Upper lobe of left lung (tissue), 6 donors: ENCODE data around the gene ZG16. TPM values are rescaled to one million over a fixed set of nuclear protein-coding genes. Genes with fewer than 3 reads are reported as not detected.
A peak's percentile ranks its signal among the peaks of the same experiment; 100 is the strongest.
"Not testable (repeated sequence)": the region's sequence is repeated elsewhere in the genome, so short reads cannot be mapped to it uniquely, and the experiment has no call there.

ENCODE experiments used
- ATAC-seq, 2 donors: fragments of 200-7000 bp; cut with Tn5 transposase; one replicate each; pipeline ENCODE4 v1.9.1; 2022; ENCODE audit warnings: mild to moderate bottlenecking in 2 of 2, moderate library complexity in 2 of 2; ENCODE audit not compliant: low FRiP score in 2 of 2
- DNase-seq, 2 donors: peaks; one replicate each; pipeline ENCODE4 v3.0.0-alpha.2; 2019 to 2020
- H3K27ac ChIP-seq, 4 donors: fragments of 200-600 bp; sonication (generic); one replicate each; pipeline ENCODE4 v1.5.1; 2016 to 2019
- H3K27me3 ChIP-seq, 4 donors: fragments of 200-600 bp; sonication (generic); one replicate each; pipeline ENCODE4 v1.5.1; 2017 to 2019
- H3K36me3 ChIP-seq, 4 donors: fragments of 200-600 bp; sonication (generic); one replicate each; pipeline ENCODE4 v1.5.1; 2016 to 2019
- H3K4me1 ChIP-seq, 4 donors: fragments of 200-600 bp; sonication (generic); one replicate each; pipeline ENCODE4 v1.5.1; 2018 to 2019
- H3K4me3 ChIP-seq, 4 donors: fragments of 200-600 bp; sonication (generic); one replicate each; pipeline ENCODE4 v1.5.1; 2017 to 2019; ENCODE audit warnings: mild to moderate bottlenecking in 2 of 4, moderate library complexity in 1 of 4
- H3K9me3 ChIP-seq, 4 donors: fragments of 200-600 bp; sonication (generic); one replicate each; pipeline ENCODE4 v1.5.1; 2018 to 2019
- CTCF ChIP-seq, 6 experiments: fragments of 450-650 bp in 4 of 6; fragments of 200-600 bp in 2 of 6; sonication (generic) in 2 of 6; IDR thresholded peaks; one replicate each; pipeline ENCODE4 v1.5.1; 2016 to 2019; ENCODE audit warnings: antibody characterized with exemption in 6 of 6
- EP300 ChIP-seq, 4 donors: sonication (generic); formaldehyde crosslinking; IDR thresholded peaks; one replicate each; pipeline ENCODE4 v1.5.1; 2017; ENCODE audit warnings: antibody characterized with exemption in 4 of 4, control low read depth in 2 of 4
- POLR2A ChIP-seq, 4 donors: fragments of 450-650 bp; IDR thresholded peaks; one replicate each; pipeline ENCODE4 v1.5.1; 2016 to 2017; ENCODE audit warnings: antibody characterized with exemption in 4 of 4, mild to moderate bottlenecking in 2 of 4
- POLR2AphosphoS5 ChIP-seq, 2 donors: sonication (generic); formaldehyde crosslinking; IDR thresholded peaks; one replicate each; pipeline ENCODE4 v1.5.1; 2017; ENCODE audit warnings: antibody characterized with exemption in 2 of 2
- WGBS, 2 donors: methylation state at CpG; one replicate each; pipeline ENCODE4 v1.1.5; 2017 to 2018; 5-methylcytosine and 5-hydroxymethylcytosine counted together
- total RNA-seq, 6 donors: library from RNA; depleted of rRNA in 4 of 6; stranded (reverse); fragments of >200 nt in 4 of 6; gene quantifications; one replicate each; pipeline versions ENCODE4 v1.1.0 to v1.2.1, GENCODE V29; 2016 to 2021
- donor health status: DM: no; HTN: no; CAD: no; lungs with moderate emphysema.
- donor health status: DM: no; HTN: yes; CAD: no; lungs with severe emphysema.

ZG16 gene
- total RNA-seq, 6 donors from 2014 or later: 0.11 TPM; not detected in 5

- WGBS, 2 donors: 55 to 63% methylated on average over 11 to 12 of the region's 12 CpGs
- peak within 1 kb of the TSS; percentile 58 to 88 (median 76) for H3K27ac ChIP-seq
Measured at GRCh38 chr16:29745853-29746345, 32.2 kb upstream of the ZG16 start, which contains the start of gene C16orf54. Gene C16orf54, minus strand, starts transcription at chr16:29745990. Its CDS starts 1,039 bp downstream, at chr16:29744951.

GRCh38 chr16:29746518-29746917 lies 31.5 kb upstream of the ZG16 start:
- not testable (repeated sequence) for H3K4me1 ChIP-seq, DNase-seq, H3K9me3 ChIP-seq, H3K36me3 ChIP-seq, H3K27me3 ChIP-seq, ATAC-seq
- Histone ChIP-seq H3K4me3 (peak overlapping the region in 3 of 4 donors; percentile 46 to 60 (median 47)), H3K27ac (peak overlapping the region in 3 of 4 donors; percentile 46 to 88 (median 74))
- WGBS, 2 donors: 58 to 62% methylated on average over 4 of the region's 4 CpGs

More at GRCh38 chr16:29745853-29746345, 32.2 kb upstream of the ZG16 start, which contains the start of gene C16orf54:
- Histone ChIP-seq H3K4me3 (peak within 1 kb of the TSS in 3 of 4 donors; percentile 46 to 60 (median 47)), H3K36me3 (no peaks in the 10 kb centered on the region), H3K27me3 (no peaks in the 10 kb centered on the region), H3K9me3 (no peaks in the 10 kb centered on the region), H3K4me1 (no peaks in the 10 kb centered on the region)
- peak; percentile 88 for DNase-seq
- no peak for TF ChIP-seq CTCF (IDR thresholded peaks at IDR 0.05)
- peak in 1 of 4 donors; percentile 56 for TF ChIP-seq POLR2A (IDR thresholded peaks at IDR 0.05)
- no peak for TF ChIP-seq EP300 (IDR thresholded peaks at IDR 0.05)
- peak; percentile 55 to 72 for TF ChIP-seq POLR2AphosphoS5 (IDR thresholded peaks at IDR 0.05)
- ATAC-seq: peak; percentile 93 to 94

- H3K4me1 ChIP-seq: no peaks in the 10 kb centered on the region
- no peak overlapping the region for H3K27ac ChIP-seq
- TF ChIP-seq POLR2AphosphoS5 (IDR thresholded peaks at IDR 0.05): no peak
- TF ChIP-seq POLR2A (IDR thresholded peaks at IDR 0.05): no peak
- TF ChIP-seq CTCF (IDR thresholded peaks at IDR 0.05): no peak
- ATAC-seq (no peak), DNase-seq (peak in 1 of 2 donors; percentile 79)
- H3K9me3 ChIP-seq: no peaks in the 10 kb centered on the region
- H3K27me3 ChIP-seq: no peaks in the 10 kb centered on the region
- H3K36me3 ChIP-seq: no peaks in the 10 kb centered on the region
- no peak overlapping the region for H3K4me3 ChIP-seq
- 95 to 96% methylated on average over 14 to 21 of the region's 30 CpGs for WGBS, 2 donors
Measured at GRCh38 chr16:29747947-29748759, 29.9 kb upstream of the ZG16 start.

- not testable (repeated sequence) for H3K27me3 ChIP-seq, H3K4me3 ChIP-seq, H3K27ac ChIP-seq, DNase-seq, ATAC-seq, H3K36me3 ChIP-seq, H3K4me1 ChIP-seq, H3K9me3 ChIP-seq
- 75 to 90% methylated on average over 4 of the region's 4 CpGs for WGBS, 2 donors
Measured at GRCh38 chr16:29748760-29749149, 29.3 kb upstream of the ZG16 start.

GRCh38 chr16:29753516-29753915 lies 24.5 kb upstream of the ZG16 start:
- H3K4me3 ChIP-seq: no peak overlapping the region
- H3K27me3 ChIP-seq: no peaks in the 10 kb centered on the region
- WGBS, 2 donors: 56 to 63% methylated on average over 1 of the region's 1 CpG
- H3K9me3 ChIP-seq: no peaks in the 10 kb centered on the region
- ATAC-seq: no peak
- DNase-seq: no peak
- H3K4me1 ChIP-seq: peaks cover 0 to 15% (median 8%) of the 10 kb centered on the region in 4 donors
- no peak for TF ChIP-seq CTCF (IDR thresholded peaks at IDR 0.05)
- no peak for TF ChIP-seq POLR2A (IDR thresholded peaks at IDR 0.05)
- TF ChIP-seq EP300 (IDR thresholded peaks at IDR 0.05): no peak
- no peak for TF ChIP-seq POLR2AphosphoS5 (IDR thresholded peaks at IDR 0.05)
- H3K36me3 ChIP-seq: no peaks in the 10 kb centered on the region
- H3K27ac ChIP-seq: no peak overlapping the region
